Fibroblast of pulmonary artery (primary cell): Measurements from ENCODE around the gene CDH23.
A peak's percentile ranks its signal among the peaks of the same experiment; 100 is the strongest.

Experiments used
- DNase-seq: peaks from one replicate; pipeline ENCODE4 v3.0.0-alpha.2; 2010; ENCODE audit warnings: low read depth
- H3K4me3 ChIP-seq: replicated peaks from 2 replicates; pipeline ENCODE4 v1.5.1; 2011; ENCODE audit warnings: low read depth, mild to moderate bottlenecking, control low read depth, low read length, moderate library complexity
- CTCF ChIP-seq: IDR thresholded peaks from 2 replicates; pipeline ENCODE4 v1.5.1; 2011; ENCODE audit warnings: mild to moderate bottlenecking, control low read depth, low read length, inconsistent platforms; ENCODE audit errors: missing control alignments

The CDH23 gene

DNA sequence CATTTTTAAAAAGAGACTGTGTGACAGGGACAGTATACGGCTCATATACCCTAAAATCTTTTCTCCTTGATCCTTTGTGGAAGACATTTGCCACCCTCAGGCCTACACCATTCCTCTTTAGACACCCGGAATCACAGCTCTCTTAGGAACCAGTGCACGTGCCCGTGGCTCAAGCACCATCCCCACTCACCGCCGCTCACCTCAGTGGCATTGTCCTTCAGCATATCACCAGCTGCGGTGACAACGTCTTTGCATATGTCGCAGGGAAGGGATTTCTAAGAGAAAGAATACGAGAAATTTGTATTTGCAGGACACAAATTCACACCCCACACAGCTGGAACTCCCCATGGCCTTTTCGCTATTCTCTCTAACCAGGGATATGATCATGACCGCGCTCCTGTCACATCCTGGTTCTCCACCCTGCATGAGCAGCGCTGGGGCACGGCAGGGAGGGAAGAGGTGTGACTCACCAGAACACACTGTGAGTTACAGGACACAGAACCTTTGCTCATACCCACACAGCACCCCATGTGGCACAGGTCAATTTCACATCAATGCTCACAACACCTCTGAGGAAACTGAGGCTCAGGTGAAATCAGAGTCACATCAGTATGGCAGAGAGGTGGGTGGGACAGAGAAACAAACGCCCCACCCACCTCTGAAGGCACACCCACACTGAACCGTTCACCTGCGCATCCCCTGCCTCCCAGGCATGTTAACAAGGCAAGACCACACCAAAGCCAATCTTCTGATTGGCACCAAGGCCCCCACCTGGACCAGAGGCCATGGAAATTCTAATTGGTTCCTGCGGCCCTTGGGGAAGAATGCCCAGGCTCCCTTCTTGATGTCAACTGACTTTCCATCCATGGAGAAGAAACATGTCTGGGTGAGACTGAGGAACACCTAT, 435.2 kb downstream of the CDH23 start:
- DNase-seq, result peak; percentile 22
- TF ChIP-seq CTCF, result no peak
- no peak overlapping the region for H3K4me3 ChIP-seq

DNA sequence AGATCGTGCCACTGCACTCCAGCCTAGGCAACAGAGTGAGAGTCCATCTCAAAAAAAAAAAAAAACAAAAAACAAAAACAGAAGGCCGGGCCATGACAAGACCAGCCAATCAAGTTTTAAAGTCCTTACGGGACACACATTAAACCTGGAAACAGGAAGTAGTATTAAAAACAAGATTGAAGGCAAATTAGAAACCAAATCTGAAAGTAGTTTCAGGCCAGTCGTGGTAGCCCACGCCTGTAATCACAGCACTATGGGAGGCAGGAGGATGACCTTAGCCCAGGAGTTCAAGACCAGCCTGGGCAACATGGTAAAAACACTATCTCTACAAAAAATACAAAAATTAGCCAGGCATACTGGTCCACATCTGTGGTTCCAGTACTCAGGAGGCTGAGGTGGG, 436.2 kb downstream of the CDH23 start:
- no peak for DNase-seq
- TF ChIP-seq CTCF, result no peak
- H3K4me3 ChIP-seq, result no peak overlapping the region

DNA sequence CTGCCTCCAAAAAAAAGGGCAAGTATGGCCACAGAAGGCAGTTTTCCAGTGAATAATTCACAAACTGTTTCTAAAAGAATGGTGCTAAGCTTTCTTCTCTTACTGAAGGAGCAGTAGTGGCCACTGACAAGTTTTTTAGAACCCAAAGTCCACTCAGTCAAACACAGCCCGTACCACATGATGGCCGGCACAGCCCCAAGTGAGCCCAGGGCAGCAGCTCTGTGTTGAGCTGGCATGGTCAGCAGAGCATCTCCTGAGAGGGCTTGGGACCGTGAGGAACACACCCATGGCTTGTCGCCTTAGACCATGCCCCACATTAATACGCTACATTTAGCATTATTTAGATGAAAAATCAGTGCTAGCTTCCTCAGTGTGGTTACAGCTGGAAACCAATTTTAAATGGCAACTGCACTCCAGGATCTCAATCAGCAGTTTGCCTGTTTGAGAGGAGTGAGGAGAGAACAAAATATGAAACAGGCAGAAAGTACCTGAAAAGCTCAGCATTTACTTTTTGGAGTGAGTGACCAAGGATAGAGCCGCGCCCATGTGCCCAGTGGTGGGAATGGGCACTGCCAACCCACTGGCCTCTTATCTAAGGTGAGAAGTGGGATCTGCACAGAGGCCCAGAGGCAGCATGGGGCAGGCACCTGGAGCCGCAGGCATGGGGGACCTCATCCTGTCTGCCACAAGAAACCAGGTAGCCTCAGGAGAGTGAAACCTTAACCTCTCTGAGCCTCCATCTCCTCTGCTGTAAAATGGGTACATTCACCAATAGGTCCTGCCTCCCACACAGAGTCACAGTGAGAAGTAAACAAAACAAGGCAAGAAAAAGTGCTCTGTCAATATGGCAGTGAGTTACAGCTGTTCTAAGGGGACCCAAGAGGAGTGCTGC, 437.0 kb downstream of the CDH23 start:
- no peak overlapping the region for H3K4me3 ChIP-seq
- no peak for TF ChIP-seq CTCF
- no peak for DNase-seq

DNA sequence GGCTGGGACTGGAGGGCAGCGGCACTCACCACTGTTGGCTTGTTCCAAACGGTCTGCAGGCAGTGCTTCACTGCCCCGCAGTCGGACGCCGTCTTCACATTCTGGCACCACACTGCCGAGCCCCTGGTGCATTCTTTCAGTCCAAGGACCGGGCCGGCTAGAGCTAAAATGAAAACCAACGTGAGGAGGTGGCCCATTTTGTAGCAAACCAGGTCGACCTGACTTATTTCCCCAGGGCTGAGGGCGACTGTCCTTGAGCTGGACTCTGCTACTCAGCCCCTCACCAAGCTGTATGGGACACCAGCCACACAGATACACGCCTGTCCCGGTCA, 437.6 kb downstream of the CDH23 start:
- TF ChIP-seq CTCF, result no peak
- no peak overlapping the region for H3K4me3 ChIP-seq
- no peak for DNase-seq

DNA sequence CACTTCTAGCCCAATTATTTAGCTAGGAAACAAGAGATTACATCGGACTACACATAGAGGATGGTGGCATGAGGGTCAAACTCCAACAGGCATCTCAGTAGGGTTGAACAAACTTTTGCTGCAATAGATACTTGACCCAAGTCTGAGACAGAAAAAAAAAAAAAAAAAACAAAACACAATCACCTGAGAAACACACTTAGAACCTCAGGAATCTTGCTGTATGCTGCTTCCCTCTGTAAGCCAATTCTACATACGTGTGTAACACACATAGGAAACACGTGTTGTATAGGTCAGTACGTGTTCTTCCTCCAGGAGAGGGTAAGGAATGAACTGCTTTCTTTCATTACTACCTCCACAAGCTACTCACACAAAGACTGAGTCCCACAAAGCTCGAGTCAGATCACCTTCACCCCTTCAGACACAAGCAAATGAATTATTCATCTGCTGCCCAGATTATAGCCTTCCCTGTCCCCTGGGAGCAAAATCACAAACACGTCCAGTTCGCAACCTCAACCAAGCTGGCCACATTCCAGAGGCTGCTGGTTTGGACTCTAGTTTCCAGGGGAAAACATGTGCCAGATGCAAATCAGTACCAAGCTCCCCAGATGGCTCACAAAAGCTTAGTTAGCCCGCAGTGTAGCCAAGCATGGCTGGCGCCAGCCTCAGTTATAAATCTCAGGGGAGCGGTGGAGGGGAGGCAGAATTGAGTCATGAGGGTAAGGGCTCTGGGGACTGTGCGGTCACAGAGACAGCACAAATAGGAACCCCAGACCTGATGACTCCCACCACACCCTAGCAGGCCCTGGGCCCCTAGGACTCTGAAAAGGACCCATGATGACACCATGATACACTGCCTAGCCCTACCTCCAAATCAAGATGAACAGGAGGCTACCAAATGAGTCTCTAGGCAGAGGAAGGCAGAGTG, 439.2 kb downstream of the CDH23 start:
- no peak overlapping the region for H3K4me3 ChIP-seq
- no peak for TF ChIP-seq CTCF
- DNase-seq, result peak; percentile 88

DNA sequence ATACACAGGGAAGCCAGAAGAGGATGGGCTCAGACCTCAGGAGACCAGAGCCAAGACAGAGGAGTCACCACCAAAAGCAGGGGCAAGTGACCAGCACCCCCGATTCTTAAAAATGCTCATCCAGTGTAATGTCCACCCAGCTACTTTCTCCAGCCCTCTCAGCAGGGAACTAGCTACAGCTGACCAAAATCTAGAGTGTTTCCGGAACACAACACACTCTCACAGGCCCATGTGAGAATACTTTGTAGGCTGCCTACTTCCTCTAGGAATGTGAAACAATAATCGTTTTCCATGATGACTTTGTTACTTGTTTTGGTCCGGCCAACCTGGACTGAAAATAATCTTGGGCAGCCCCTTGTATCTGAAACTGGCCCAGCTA, 439.9 kb downstream of the CDH23 start:
- no peak for TF ChIP-seq CTCF
- no peak overlapping the region for H3K4me3 ChIP-seq
- no peak for DNase-seq
